MM.1S (cell line): Measurements from ENCODE around the gene NTPCR.

Experiments used
- EZH2 ChIP-seq: fragments of 300-600 bp; sonication (generic); optimal IDR thresholded peaks from 2 replicates; pipeline ENCODE3; 2017; ENCODE audit warnings: low read depth, mild to moderate bottlenecking, antibody characterized with exemption, low read length, mixed read lengths
- EZH2phosphoT487 ChIP-seq: fragments of 300-600 bp; sonication (generic); IDR thresholded peaks from 2 replicates; pipeline ENCODE4 v1.6.1; 2018; ENCODE audit warnings: antibody characterized with exemption, low read length
- TF ChIP-seq, protein P1 (sequence below): fragments of 300-600 bp; sonication (generic); IDR thresholded peaks from 2 replicates; pipeline ENCODE4 v1.5.1; 2016; ENCODE audit warnings: antibody characterized with exemption, low read length, mixed read lengths

DNA sequence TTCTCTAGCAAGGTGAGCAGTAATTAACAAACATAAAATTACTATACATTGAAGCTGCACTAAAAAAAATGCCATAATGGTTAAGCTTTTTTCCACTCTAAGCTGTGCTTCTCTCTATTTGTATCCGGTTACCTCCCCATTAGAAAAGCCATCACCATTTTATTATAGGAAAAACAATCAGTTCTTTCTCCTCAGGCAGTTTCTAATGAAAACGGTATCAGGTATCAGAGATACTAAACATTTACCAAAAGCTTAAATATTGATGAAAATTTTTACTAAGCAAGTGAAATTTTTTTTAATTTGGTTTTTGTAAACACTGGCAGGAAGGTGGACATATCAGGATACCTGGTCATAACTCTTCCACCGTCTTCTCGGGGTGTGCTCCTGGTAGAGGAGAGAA, 14.2 kb downstream of the NTPCR start:
- TF ChIP-seq, protein P1, sequence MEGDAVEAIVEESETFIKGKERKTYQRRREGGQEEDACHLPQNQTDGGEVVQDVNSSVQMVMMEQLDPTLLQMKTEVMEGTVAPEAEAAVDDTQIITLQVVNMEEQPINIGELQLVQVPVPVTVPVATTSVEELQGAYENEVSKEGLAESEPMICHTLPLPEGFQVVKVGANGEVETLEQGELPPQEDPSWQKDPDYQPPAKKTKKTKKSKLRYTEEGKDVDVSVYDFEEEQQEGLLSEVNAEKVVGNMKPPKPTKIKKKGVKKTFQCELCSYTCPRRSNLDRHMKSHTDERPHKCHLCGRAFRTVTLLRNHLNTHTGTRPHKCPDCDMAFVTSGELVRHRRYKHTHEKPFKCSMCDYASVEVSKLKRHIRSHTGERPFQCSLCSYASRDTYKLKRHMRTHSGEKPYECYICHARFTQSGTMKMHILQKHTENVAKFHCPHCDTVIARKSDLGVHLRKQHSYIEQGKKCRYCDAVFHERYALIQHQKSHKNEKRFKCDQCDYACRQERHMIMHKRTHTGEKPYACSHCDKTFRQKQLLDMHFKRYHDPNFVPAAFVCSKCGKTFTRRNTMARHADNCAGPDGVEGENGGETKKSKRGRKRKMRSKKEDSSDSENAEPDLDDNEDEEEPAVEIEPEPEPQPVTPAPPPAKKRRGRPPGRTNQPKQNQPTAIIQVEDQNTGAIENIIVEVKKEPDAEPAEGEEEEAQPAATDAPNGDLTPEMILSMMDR, result no peak
- no peak for TF ChIP-seq EZH2
- no peak for TF ChIP-seq EZH2phosphoT487
